ENCODE data around the gene ESR2.

Gene ESR2

GRCh38 chr14:64247195-64247594 lies 47.0 kb downstream of the ESR2 start:
- H3K4me1 ChIP-seq (ENCODE audit: control insufficient read depth, low read length), result no peaks in the 10 kb centered on the region
- no peaks in the 10 kb centered on the region for H3K79me2 ChIP-seq (ENCODE audit: control insufficient read depth, low read length)
- H3K27ac ChIP-seq (ENCODE audit: low read depth, low read length), result no peak overlapping the region
- H3K9me2 ChIP-seq (replicated peaks; ENCODE audit: control insufficient read depth, low read length), result no peaks in the 10 kb centered on the region
- H3K9me3 ChIP-seq (ENCODE audit: control insufficient read depth, insufficient read depth, low read length), result no peaks in the 10 kb centered on the region
- H3K27me3 ChIP-seq (ENCODE audit: control insufficient read depth, low read length), result no peaks in the 10 kb centered on the region
- H3K4me2 ChIP-seq (ENCODE audit: low read length), result no peak overlapping the region
- no peaks in the 10 kb centered on the region for H3F3A ChIP-seq (ENCODE audit: control insufficient read depth, insufficient read depth)
- no peaks in the 10 kb centered on the region for H4K20me1 ChIP-seq (ENCODE audit: control insufficient read depth, insufficient read depth, low read depth, low read length)
- TF ChIP-seq CTCF (IDR thresholded peaks at IDR 0.05; ENCODE audit: low read depth, low read length, poor library complexity, severe bottlenecking) (no peak), EZH2phosphoT487 (IDR thresholded peaks at IDR 0.05; ENCODE audit: borderline replicate concordance, low read length) (no peak)
- H3K4me3 ChIP-seq (ENCODE audit: low read length), result no peak overlapping the region
- no peaks in the 10 kb centered on the region for H3K36me3 ChIP-seq (ENCODE audit: control insufficient read depth, low read length)

- no peaks in the 10 kb centered on the region for H3F3A ChIP-seq (ENCODE audit: control insufficient read depth, insufficient read depth)
- H3K79me2 ChIP-seq (ENCODE audit: control insufficient read depth, low read length), result no peaks in the 10 kb centered on the region
- H3K27ac ChIP-seq (ENCODE audit: low read depth, low read length), result no peak overlapping the region
- no peak overlapping the region for H3K4me3 ChIP-seq (ENCODE audit: low read length)
- no peaks in the 10 kb centered on the region for H4K20me1 ChIP-seq (ENCODE audit: control insufficient read depth, insufficient read depth, low read depth, low read length)
- H3K27me3 ChIP-seq (ENCODE audit: control insufficient read depth, low read length), result no peaks in the 10 kb centered on the region
- H3K9me2 ChIP-seq (replicated peaks; ENCODE audit: control insufficient read depth, low read length), result no peaks in the 10 kb centered on the region
- no peak overlapping the region for H3K4me2 ChIP-seq (ENCODE audit: low read length)
- no peaks in the 10 kb centered on the region for H3K4me1 ChIP-seq (ENCODE audit: control insufficient read depth, low read length)
- no peaks in the 10 kb centered on the region for H3K36me3 ChIP-seq (ENCODE audit: control insufficient read depth, low read length)
- TF ChIP-seq EZH2phosphoT487 (IDR thresholded peaks at IDR 0.05; ENCODE audit: borderline replicate concordance, low read length) (no peak), CTCF (IDR thresholded peaks at IDR 0.05; ENCODE audit: low read depth, low read length, poor library complexity, severe bottlenecking) (no peak)
- H3K9me3 ChIP-seq (ENCODE audit: control insufficient read depth, insufficient read depth, low read length), result no peaks in the 10 kb centered on the region
These were observed 47.5 kb downstream of the ESR2 start for GRCh38 chr14:64246688-64247087.

- H3K27me3 ChIP-seq (ENCODE audit: control insufficient read depth, low read length), result no peaks in the 10 kb centered on the region
- H3K4me1 ChIP-seq (ENCODE audit: control insufficient read depth, low read length), result no peaks in the 10 kb centered on the region
- no peaks in the 10 kb centered on the region for H3K9me3 ChIP-seq (ENCODE audit: control insufficient read depth, insufficient read depth, low read length)
- no peaks in the 10 kb centered on the region for H3K79me2 ChIP-seq (ENCODE audit: control insufficient read depth, low read length)
- no peaks in the 10 kb centered on the region for H3K9me2 ChIP-seq (replicated peaks; ENCODE audit: control insufficient read depth, low read length)
- no peaks in the 10 kb centered on the region for H4K20me1 ChIP-seq (ENCODE audit: control insufficient read depth, insufficient read depth, low read depth, low read length)
- TF ChIP-seq EZH2phosphoT487 (IDR thresholded peaks at IDR 0.05; ENCODE audit: borderline replicate concordance, low read length), result no peak
- TF ChIP-seq CTCF (IDR thresholded peaks at IDR 0.05; ENCODE audit: low read depth, low read length, poor library complexity, severe bottlenecking), result no peak
- no peaks in the 10 kb centered on the region for H3K36me3 ChIP-seq (ENCODE audit: control insufficient read depth, low read length)
- H3K27ac ChIP-seq (ENCODE audit: low read depth, low read length), result no peak overlapping the region
- no peaks in the 10 kb centered on the region for H3F3A ChIP-seq (ENCODE audit: control insufficient read depth, insufficient read depth)
- H3K4me3 ChIP-seq (ENCODE audit: low read length), result no peak overlapping the region
- H3K4me2 ChIP-seq (ENCODE audit: low read length), result no peak overlapping the region
These were observed 48.7 kb downstream of the ESR2 start for GRCh38 chr14:64245491-64245890.

- no peaks in the 10 kb centered on the region for H3K9me3 ChIP-seq (ENCODE audit: control insufficient read depth, insufficient read depth, low read length)
- TF ChIP-seq CTCF (IDR thresholded peaks at IDR 0.05; ENCODE audit: low read depth, low read length, poor library complexity, severe bottlenecking), result no peak
- TF ChIP-seq EZH2phosphoT487 (IDR thresholded peaks at IDR 0.05; ENCODE audit: borderline replicate concordance, low read length), result no peak
- H3K9me2 ChIP-seq (replicated peaks; ENCODE audit: control insufficient read depth, low read length), result no peaks in the 10 kb centered on the region
- H3F3A ChIP-seq (ENCODE audit: control insufficient read depth, insufficient read depth), result 0 out of 2 replicates have a peak, but pooled peaks cover 4% of the 10 kb centered on the region
- H3K27ac ChIP-seq (ENCODE audit: low read depth, low read length), result no peak overlapping the region
- H3K36me3 ChIP-seq (ENCODE audit: control insufficient read depth, low read length), result no peaks in the 10 kb centered on the region
- H4K20me1 ChIP-seq (ENCODE audit: control insufficient read depth, insufficient read depth, low read depth, low read length), result no peaks in the 10 kb centered on the region
- H3K4me2 ChIP-seq (ENCODE audit: low read length), result no peak overlapping the region
- H3K27me3 ChIP-seq (ENCODE audit: control insufficient read depth, low read length), result no peaks in the 10 kb centered on the region
- no peaks in the 10 kb centered on the region; the same call in 1 of the 2 replicates for H3K4me1 ChIP-seq (ENCODE audit: control insufficient read depth, low read length)
- H3K4me3 ChIP-seq (ENCODE audit: low read length), result no peak overlapping the region
- H3K79me2 ChIP-seq (ENCODE audit: control insufficient read depth, low read length), result no peaks in the 10 kb centered on the region
These were observed 49.9 kb downstream of the ESR2 start for GRCh38 chr14:64244279-64244678.

All from DOHH2 (cell line).